PFSK-1 (cell line): ENCODE measurements around the gene PRLR.

Experiments
- POLR2AphosphoS5 ChIP-seq: IDR thresholded peaks from 2 replicates; pipeline ENCODE4 v1.6.1; 2012; ENCODE audit warnings: low read depth, mild to moderate bottlenecking, control low read depth, low read length, moderate library complexity
- REST ChIP-seq, 2 experiments: IDR thresholded peaks; 2 replicates each; pipeline versions ENCODE4 v1.6.1 to v1.8.0; 2011 to 2012; ENCODE audit warnings: low read depth in 2 of 2, low read length in 2 of 2, control low read depth in 1 of 2, inconsistent platforms in 1 of 2, mild to moderate bottlenecking in 1 of 2, moderate library complexity in 1 of 2; ENCODE audit not compliant: insufficient read depth in 1 of 2

GRCh38 chr5:35203403-35203802, 26.9 kb downstream of the PRLR start:
- no peak for TF ChIP-seq POLR2AphosphoS5
- TF ChIP-seq REST (IDR thresholded peaks at IDR 0.05; ENCODE audit: insufficient read depth in 1 of 2, low read depth in 2 of 2, low read length in 2 of 2): no peak
